NB4 (cell line): ENCODE results near the gene COX10.

Experiments used
- MYC ChIP-seq: IDR thresholded peaks from 2 replicates; pipeline ENCODE4 v1.6.1; 2011; ENCODE audit warnings: low read depth, low read length
- TF ChIP-seq, protein P1 (sequence below): IDR thresholded peaks from one replicate; pipeline ENCODE4 v1.5.1; 2012; ENCODE audit warnings: low read depth, low read length

- TF ChIP-seq, protein P1, sequence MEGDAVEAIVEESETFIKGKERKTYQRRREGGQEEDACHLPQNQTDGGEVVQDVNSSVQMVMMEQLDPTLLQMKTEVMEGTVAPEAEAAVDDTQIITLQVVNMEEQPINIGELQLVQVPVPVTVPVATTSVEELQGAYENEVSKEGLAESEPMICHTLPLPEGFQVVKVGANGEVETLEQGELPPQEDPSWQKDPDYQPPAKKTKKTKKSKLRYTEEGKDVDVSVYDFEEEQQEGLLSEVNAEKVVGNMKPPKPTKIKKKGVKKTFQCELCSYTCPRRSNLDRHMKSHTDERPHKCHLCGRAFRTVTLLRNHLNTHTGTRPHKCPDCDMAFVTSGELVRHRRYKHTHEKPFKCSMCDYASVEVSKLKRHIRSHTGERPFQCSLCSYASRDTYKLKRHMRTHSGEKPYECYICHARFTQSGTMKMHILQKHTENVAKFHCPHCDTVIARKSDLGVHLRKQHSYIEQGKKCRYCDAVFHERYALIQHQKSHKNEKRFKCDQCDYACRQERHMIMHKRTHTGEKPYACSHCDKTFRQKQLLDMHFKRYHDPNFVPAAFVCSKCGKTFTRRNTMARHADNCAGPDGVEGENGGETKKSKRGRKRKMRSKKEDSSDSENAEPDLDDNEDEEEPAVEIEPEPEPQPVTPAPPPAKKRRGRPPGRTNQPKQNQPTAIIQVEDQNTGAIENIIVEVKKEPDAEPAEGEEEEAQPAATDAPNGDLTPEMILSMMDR: no peak
- TF ChIP-seq MYC: no peak
Observed at GRCh38 chr17:14198013-14198412, 128.7 kb downstream of the COX10 start.
